Thymus (tissue), 11 donors: ENCODE results near the gene CDKL5. TPM values are rescaled to one million over a fixed set of nuclear protein-coding genes. Genes with fewer than 3 reads are reported as not detected.
"Not testable (repeated sequence)": the region's sequence is repeated elsewhere in the genome, so short reads cannot be mapped to it uniquely, and the experiment has no call there.

Experiments used
- DNase-seq, 9 donors: peaks; one replicate each; pipeline ENCODE4 v3.0.0-alpha.2; 2013; ENCODE audit warnings: low spot score in 9 of 9, low read depth in 6 of 9, missing footprints in 1 of 9
- H3K27ac ChIP-seq, 2 donors: one replicate each; pipeline ENCODE4 v1.5.1; 2013; ENCODE audit warnings: control low read depth in 1 of 2, low read depth in 1 of 2, low read length in 1 of 2, mild to moderate bottlenecking in 1 of 2, moderate library complexity in 1 of 2
- H3K27me3 ChIP-seq, 2 donors: one replicate each; pipeline ENCODE4 v1.5.1; 2013; ENCODE audit warnings: low read length in 1 of 2; ENCODE audit not compliant: control insufficient read depth in 2 of 2, insufficient read depth in 1 of 2
- H3K36me3 ChIP-seq, 2 donors: one replicate each; pipeline ENCODE4 v1.5.1; 2013; ENCODE audit warnings: low read length in 1 of 2, mild to moderate bottlenecking in 1 of 2, moderate library complexity in 1 of 2; ENCODE audit not compliant: control insufficient read depth in 2 of 2, insufficient read depth in 2 of 2
- H3K4me1 ChIP-seq, 2 donors: one replicate each; pipeline ENCODE4 v1.5.1; 2013; ENCODE audit warnings: low read length in 2 of 2; ENCODE audit not compliant: control insufficient read depth in 2 of 2, insufficient read depth in 2 of 2
- H3K4me3 ChIP-seq, 2 donors: one replicate each; pipeline ENCODE4 v1.5.1; 2013; ENCODE audit warnings: low read length in 2 of 2, control low read depth in 1 of 2, mild to moderate bottlenecking in 1 of 2
- H3K9me3 ChIP-seq, 2 donors: one replicate each; pipeline ENCODE4 v1.5.1; 2013; ENCODE audit warnings: low read length in 1 of 2, mild to moderate bottlenecking in 1 of 2; ENCODE audit not compliant: control insufficient read depth in 2 of 2, insufficient read depth in 1 of 2
- WGBS: extraction: QIAGEN DNeasy Blood & Tissue Kit; methylation state at CpG from one replicate; pipeline ENCODE4 v1.1.7; 2013; 5-methylcytosine and 5-hydroxymethylcytosine counted together
- polyA plus RNA-seq: library from polyadenylated mRNA; stranded (reverse); fragments of 200-250 nt; gene quantifications from one replicate; pipeline ENCODE4 v1.2.3, GENCODE V29; 2013
- total RNA-seq: library from RNA; stranded (reverse); fragments of 120-200 nt; gene quantifications from one replicate; pipeline ENCODE4 v1.2.4, GENCODE V29; 2013
- donor health status: healthy.

Gene CDKL5
- total and polyA plus RNA-seq, 2 donors, result 0.98 to 4.5 TPM

DNA sequence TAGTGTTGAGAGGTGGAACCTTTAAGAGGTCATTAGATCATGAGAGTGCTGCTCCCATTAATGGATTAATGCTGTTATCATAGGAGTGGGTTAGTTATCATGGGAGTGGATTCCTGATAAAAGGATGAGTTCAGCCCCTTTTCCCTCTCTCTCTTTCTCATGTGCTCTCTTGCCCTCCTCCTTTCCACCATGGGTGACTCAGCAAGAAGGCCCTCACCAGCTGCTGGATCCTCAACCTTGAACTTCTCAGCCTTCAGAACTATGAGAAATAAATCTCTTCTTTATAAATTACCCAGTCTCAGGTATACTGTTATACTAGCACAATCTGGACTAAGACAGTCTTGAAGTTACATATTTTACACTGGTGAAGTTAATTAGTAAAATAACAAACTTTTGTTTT, 10.0 kb upstream of the CDKL5 start:
- H3K36me3 ChIP-seq, result no peaks in the 10 kb centered on the region
- H3K9me3 ChIP-seq, result no peaks in the 10 kb centered on the region
- no peak for DNase-seq
- H3K4me1 ChIP-seq, result no peaks in the 10 kb centered on the region
- no peak overlapping the region for H3K27ac ChIP-seq
- H3K27me3 ChIP-seq, result no peaks in the 10 kb centered on the region
- H3K4me3 ChIP-seq, result no peak overlapping the region

DNA sequence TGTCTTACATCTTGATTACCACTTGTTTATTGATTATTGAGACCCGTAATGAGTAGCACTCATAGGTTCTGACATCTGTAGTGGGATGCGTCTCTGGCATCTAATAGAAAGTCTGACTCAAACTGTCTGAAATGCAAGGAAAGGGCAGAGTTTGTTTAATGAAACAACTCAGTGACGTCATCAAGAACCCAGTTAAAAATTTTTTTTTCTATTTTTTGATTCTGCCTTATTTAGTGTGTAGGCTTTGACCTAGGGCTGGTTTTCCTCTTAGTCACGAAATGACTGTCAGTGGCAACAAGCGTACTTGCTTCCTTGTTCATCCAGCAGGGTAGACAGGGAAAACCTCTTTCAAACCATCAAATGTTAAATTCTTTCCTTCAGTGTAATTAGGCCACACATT, 3.1 kb upstream of the CDKL5 start:
- WGBS, result 97% methylated on average over 5 of the region's 5 CpGs

DNA sequence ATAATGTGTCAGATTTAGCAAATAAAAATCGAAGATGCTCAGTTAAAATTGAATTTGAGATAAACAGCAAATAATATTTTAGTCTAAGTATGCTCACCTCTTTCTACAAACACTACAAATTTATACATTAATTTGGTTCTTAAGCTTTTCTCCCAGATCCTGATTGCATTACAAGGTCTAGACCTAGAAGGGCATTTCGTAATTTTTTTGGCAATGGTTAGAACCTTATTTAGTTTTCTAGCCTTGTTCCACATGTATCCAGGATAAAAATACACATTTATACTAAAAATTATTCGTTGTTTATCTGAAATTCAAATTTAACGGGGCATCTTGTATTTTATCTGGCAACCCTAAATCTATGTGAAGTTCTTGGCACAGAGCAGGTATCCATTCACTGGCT, 2.5 kb upstream of the CDKL5 start:
- H3K27ac ChIP-seq, result no peak overlapping the region
- no peak for DNase-seq
- peaks cover 0 to 21% of the 10 kb centered on the region in 2 donors for H3K27me3 ChIP-seq
- H3K9me3 ChIP-seq, result no peaks in the 10 kb centered on the region
- WGBS, result 97% methylated on average over 4 of the region's 4 CpGs
- H3K4me3 ChIP-seq, result no peak overlapping the region
- H3K4me1 ChIP-seq, result peaks cover 0 to 4% of the 10 kb centered on the region in 2 donors
- H3K36me3 ChIP-seq, result no peaks in the 10 kb centered on the region

More for the DNA sequence above, 3.1 kb upstream of the CDKL5 start:
- Histone ChIP-seq H3K36me3 (no peaks in the 10 kb centered on the region), H3K9me3 (no peaks in the 10 kb centered on the region), H3K27me3 (peaks cover 0 to 20% of the 10 kb centered on the region in 2 donors), H3K4me3 (no peak overlapping the region), H3K4me1 (peaks cover 0 to 4% of the 10 kb centered on the region in 2 donors), H3K27ac (no peak overlapping the region)
- DNase-seq, result no peak

GRCh38 chrX:18424482-18425198, 768 bp upstream of the CDKL5 start:
- peak in 5 of 9 donors; percentile 9 to 52 (median 20) for DNase-seq
- no peaks in the 10 kb centered on the region for H3K9me3 ChIP-seq
- H3K27ac ChIP-seq, result peak overlapping the region; percentile 43 to 60

GRCh38 chrX:18426004-18426320, 554 bp downstream of the CDKL5 start:
- no peaks in the 10 kb centered on the region for H3K36me3 ChIP-seq
- no peaks in the 10 kb centered on the region for H3K9me3 ChIP-seq
- 1% methylated on average over 40 of the region's 40 CpGs for WGBS
- H3K4me1 ChIP-seq, result peaks cover 0 to 4% of the 10 kb centered on the region in 2 donors
- H3K4me3 ChIP-seq, result peak overlapping the region; percentile 65 to 74
- peak in 2 of 9 donors; percentile 13 to 20 for DNase-seq
- H3K27ac ChIP-seq, result peak overlapping the region in 1 of 2 donors; percentile 65
- peaks cover 0 to 23% of the 10 kb centered on the region in 2 donors for H3K27me3 ChIP-seq

More at GRCh38 chrX:18424482-18425198, 768 bp upstream of the CDKL5 start:
- Histone ChIP-seq H3K27me3 (peaks cover 0 to 23% of the 10 kb centered on the region in 2 donors), H3K4me1 (peaks cover 0 to 4% of the 10 kb centered on the region in 2 donors), H3K4me3 (peak overlapping the region; percentile 55 to 74), H3K36me3 (no peaks in the 10 kb centered on the region)
- WGBS, result under 1% methylated on average over 28 of the region's 28 CpGs

GRCh38 chrX:18428006-18428405, 2.6 kb downstream of the CDKL5 start:
- no peak for DNase-seq
- no peak overlapping the region for H3K4me3 ChIP-seq
- peaks cover 0 to 4% of the 10 kb centered on the region in 2 donors for H3K4me1 ChIP-seq
- no peaks in the 10 kb centered on the region for H3K36me3 ChIP-seq
- no peaks in the 10 kb centered on the region for H3K9me3 ChIP-seq
- H3K27ac ChIP-seq, result no peak overlapping the region
- peaks cover 0 to 23% of the 10 kb centered on the region in 2 donors for H3K27me3 ChIP-seq
- 94% methylated on average over 5 of the region's 5 CpGs for WGBS

- not testable (repeated sequence) for DNase-seq
These were observed 7.9 kb downstream of the CDKL5 start for GRCh38 chrX:18433288-18433687.

GRCh38 chrX:18434896-18435295, 9.5 kb downstream of the CDKL5 start:
- Histone ChIP-seq H3K4me3 (no peak overlapping the region), H3K9me3 (no peaks in the 10 kb centered on the region), H3K4me1 (no peaks in the 10 kb centered on the region), H3K27me3 (no peaks in the 10 kb centered on the region), H3K36me3 (no peaks in the 10 kb centered on the region), H3K27ac (no peak overlapping the region)
- 97% methylated on average over 2 of the region's 2 CpGs for WGBS
- no peak for DNase-seq

More at GRCh38 chrX:18433288-18433687, 7.9 kb downstream of the CDKL5 start:
- not testable (repeated sequence) for H3K4me1 ChIP-seq, H3K36me3 ChIP-seq, H3K27ac ChIP-seq, H3K9me3 ChIP-seq, H3K4me3 ChIP-seq, H3K27me3 ChIP-seq
- WGBS, result 98% methylated on average over 14 of the region's 14 CpGs

- no peaks in the 10 kb centered on the region for H3K27me3 ChIP-seq
- H3K27ac ChIP-seq, result no peak overlapping the region
- WGBS, result 89% methylated on average over 1 of the region's 1 CpG
These were observed 10.6 kb downstream of the CDKL5 start for GRCh38 chrX:18436017-18436416.

More at GRCh38 chrX:18436017-18436416, 10.6 kb downstream of the CDKL5 start:
- no peaks in the 10 kb centered on the region for H3K36me3 ChIP-seq
- no peaks in the 10 kb centered on the region for H3K9me3 ChIP-seq
- DNase-seq, result no peak
- H3K4me3 ChIP-seq, result no peak overlapping the region
- H3K4me1 ChIP-seq, result no peaks in the 10 kb centered on the region
